HepG2 (cell line): ENCODE measurements around the gene NUP93. TPM values are rescaled to one million over a fixed set of nuclear protein-coding genes. Genes with fewer than 3 reads are reported as not detected.

Experiments
- ATAC-seq: fragments of 200-7000 bp; cut with Tn5 transposase; 3 replicates; pipeline ENCODE4 v1.9.1; 2020; ENCODE audit warnings: mild to moderate bottlenecking, moderate library complexity
- BruUV-seq: library from RNA; stranded (reverse); fragments of 400-500 nt; replicated peaks from 2 replicates; lab custom pipeline; 2021; lab: Mats Ljungman, UMichigan
- CTCF ChIA-PET: fragments of 300-600 bp; formaldehyde crosslinking; extraction: SDS; loops from one replicate; lab custom pipeline; 2021; ENCODE audit warnings: low total read pairs, inconsistent platforms, low intra/inter-chr PET ratio; lab: Yijun Ruan, JAX
- POLR2A ChIA-PET: fragments of 350-600 bp; sonication (Branson Sonifier 250); formaldehyde crosslinking; loops from one replicate; lab custom pipeline; 2020; ENCODE audit warnings: antibody characterized with exemption, inconsistent platforms; lab: Yijun Ruan, JAX
- DNase-seq: peaks from one replicate; pipeline ENCODE4 v3.0.0-alpha.2; 2015; ENCODE audit warnings: low spot score
- FAIRE-seq: peaks from 3 replicates; lab custom pipeline; 2011; peaks lifted over from hg19 to GRCh38; lab: Jason Lieb, UNC
- H2AFZ ChIP-seq: one replicate; pipeline ENCODE4 v1.6.1; 2011; ENCODE audit warnings: low read length, inconsistent platforms
- H3K27ac ChIP-seq: fragments of 300-600 bp; 3 replicates; pipeline ENCODE4 v1.8.0; 2011; ENCODE audit warnings: mixed run types, mild to moderate bottlenecking, mixed read lengths, low read length, inconsistent platforms; ENCODE audit not compliant: insufficient read depth; ENCODE audit errors: extremely low read length
- H3K27me3 ChIP-seq, 2 experiments: fragments of 200-600 bp in 1 of 2; 2 replicates in 1 of 2; 3 replicates in 1 of 2; pipeline versions ENCODE4 v1.6.0 to v1.8.0; 2011; ENCODE audit warnings: low read length in 2 of 2, mild to moderate bottlenecking in 2 of 2, moderate library complexity in 2 of 2, inconsistent platforms in 1 of 2; ENCODE audit not compliant: insufficient read depth in 2 of 2, control insufficient read depth in 1 of 2
- H3K36me3 ChIP-seq, 2 experiments: fragments of 200-600 bp in 1 of 2; replicated peaks in 1 of 2; 2 replicates in 1 of 2; 3 replicates in 1 of 2; pipeline versions ENCODE4 v1.5.1 to v1.8.0; 2011; ENCODE audit warnings: low read length in 2 of 2, inconsistent platforms in 1 of 2; ENCODE audit not compliant: insufficient read depth in 2 of 2, control insufficient read depth in 1 of 2
- H3K4me1 ChIP-seq: 2 replicates; pipeline ENCODE4 v1.5.1; 2012; ENCODE audit warnings: low read length, inconsistent platforms; ENCODE audit not compliant: insufficient read depth
- H3K4me2 ChIP-seq: 2 replicates; pipeline ENCODE4 v1.6.0; 2011; ENCODE audit warnings: low read depth, low read length, inconsistent platforms
- H3K4me3 ChIP-seq, 3 experiments: fragments of 200-600 bp in 1 of 3; sonication (generic), shearing (Covaris generic) in 1 of 3; replicated peaks in 1 of 3; 2 replicates each; pipeline ENCODE4 v1.5.1; 2011 to 2016; ENCODE audit warnings: low read length in 3 of 3, inconsistent platforms in 2 of 3, low read depth in 2 of 3, mild to moderate bottlenecking in 2 of 3, control low read depth in 1 of 3, mixed read lengths in 1 of 3; ENCODE audit not compliant: insufficient read depth in 1 of 3
- H3K79me2 ChIP-seq: one replicate; pipeline ENCODE4 v1.6.1; 2011; ENCODE audit warnings: low read length, inconsistent platforms; ENCODE audit not compliant: insufficient read depth
- H3K9ac ChIP-seq: 2 replicates; pipeline ENCODE4 v1.6.0; 2011; ENCODE audit warnings: mild to moderate bottlenecking, low read depth, low read length, inconsistent platforms; ENCODE audit not compliant: insufficient read depth
- H3K9me3 ChIP-seq: 2 replicates; pipeline ENCODE4 v1.5.1; 2012; ENCODE audit warnings: mild to moderate bottlenecking, low read length
- H4K20me1 ChIP-seq: 2 replicates; pipeline ENCODE4 v1.6.0; 2011; ENCODE audit warnings: inconsistent platforms, mild to moderate bottlenecking, low read length, moderate library complexity; ENCODE audit not compliant: insufficient read depth
- CAMTA2 ChIP-seq: sonication (generic); formaldehyde crosslinking; IDR thresholded peaks from 2 replicates; pipeline ENCODE4 v1.4.0; 2020; ENCODE audit warnings: mild to moderate bottlenecking, missing genetic modification reagents, borderline replicate concordance
- FOXM1 ChIP-seq: sonication (generic); formaldehyde crosslinking; IDR thresholded peaks from 2 replicates; pipeline ENCODE4 v1.5.0; 2020; ENCODE audit warnings: missing genetic modification reagents
- HIVEP1 ChIP-seq: sonication (generic); formaldehyde crosslinking; IDR thresholded peaks from 2 replicates; pipeline ENCODE4 v1.4.0; 2020; ENCODE audit warnings: mild to moderate bottlenecking, missing genetic modification reagents
- HNF1B ChIP-seq: sonication (generic); formaldehyde crosslinking; IDR thresholded peaks from 2 replicates; pipeline ENCODE4 v1.5.1; 2020; ENCODE audit warnings: mild to moderate bottlenecking, moderate library complexity, missing genetic modification reagents
- KDM1A ChIP-seq: IDR thresholded peaks from 2 replicates; pipeline ENCODE4 v1.6.1; 2016; ENCODE audit warnings: missing compliant biosample characterization
- KDM5A ChIP-seq: fragments of 200-600 bp; sonication (generic); IDR thresholded peaks from 2 replicates; pipeline ENCODE4 v1.7.0; 2018; ENCODE audit warnings: antibody characterized with exemption, mild to moderate bottlenecking, low read length, borderline replicate concordance
- NFRKB ChIP-seq: fragments of 450-650 bp; IDR thresholded peaks from 2 replicates; pipeline ENCODE4 v1.6.1; 2017
- NFYC ChIP-seq: IDR thresholded peaks from 2 replicates; pipeline ENCODE4 v1.6.1; 2016; ENCODE audit warnings: missing genetic modification reagents, missing compliant biosample characterization
- POGK ChIP-seq: sonication (generic); formaldehyde crosslinking; conservative IDR thresholded peaks from 2 replicates; pipeline ENCODE4 v1.8.0; 2022; ENCODE audit warnings: mild to moderate bottlenecking, moderate library complexity, missing genetic modification reagents
- SP140L ChIP-seq: sonication (generic); formaldehyde crosslinking; IDR thresholded peaks from 2 replicates; pipeline ENCODE4 v1.4.0; 2020; ENCODE audit warnings: missing genetic modification reagents, borderline replicate concordance
- ZNF546 ChIP-seq: sonication (generic); formaldehyde crosslinking; conservative IDR thresholded peaks from 2 replicates; pipeline ENCODE4 v1.8.1; 2023; ENCODE audit warnings: mild to moderate bottlenecking, missing genetic modification reagents
- ZNF788 ChIP-seq: sonication (generic); formaldehyde crosslinking; IDR thresholded peaks from 2 replicates; pipeline ENCODE4 v1.5.0; 2020; ENCODE audit warnings: mild to moderate bottlenecking, missing genetic modification reagents, borderline replicate concordance
- in situ Hi-C: cut with HindIII; loops from 2 replicates; pipeline ENCODE4 v1.10.0; 2017; ENCODE audit warnings: low pct_unique_long_range_greater_than_20kb; ENCODE audit not compliant: extremely low pct_ligation_motif_present
- intact Hi-C: fragments of 100-400 bp; cut with micrococcal nuclease; formaldehyde crosslinking; loops from one replicate; pipeline ENCODE4 v1.10.0; 2022; ENCODE audit not compliant: unreplicated experiment
- polyA plus RNA-seq, 8 experiments: library from polyadenylated mRNA; depleted of rRNA in 3 of 8; stranded (reverse) in 7 of 8; unstranded in 1 of 8; fragments of >200 nt; fragmentation: Illumina TruSeq in 4 of 8; extraction: Trizol in 4 of 8; gene quantifications; 2 replicates each; pipeline versions ENCODE4 v1.2.1 to v1.2.3, GENCODE V29; 2011 to 2016; ENCODE audit warnings: low read depth in 4 of 8, missing spikeins in 1 of 8, mixed read lengths in 1 of 8; ENCODE audit not compliant: insufficient read depth in 1 of 8
- total RNA-seq, 5 experiments: library from RNA; depleted of rRNA; stranded (reverse); fragments of >200 nt; fragmentation: Illumina TruSeq; extraction: Trizol; gene quantifications; 2 replicates each; pipeline ENCODE4 v1.2.3, GENCODE V29; 2016; ENCODE audit warnings: low read depth in 1 of 5
- TF ChIP-seq, protein P1 (sequence below): IDR thresholded peaks from 2 replicates; pipeline ENCODE4 v1.6.1; 2016; ENCODE audit warnings: low read depth, missing genetic modification reagents, missing compliant biosample characterization
- TF ChIP-seq, protein P2 (sequence below): sonication (generic); formaldehyde crosslinking; IDR thresholded peaks from 2 replicates; pipeline ENCODE4 v1.5.0; 2020; ENCODE audit warnings: missing genetic modification reagents
- TF ChIP-seq, protein P3 (sequence below): sonication (generic); formaldehyde crosslinking; IDR thresholded peaks from 2 replicates; pipeline ENCODE4 v1.4.0; 2020; ENCODE audit warnings: mild to moderate bottlenecking, missing genetic modification reagents

The NUP93 gene
- total and polyA plus RNA-seq, 2 of the 13 experiments (the other 11 are each of a cell fraction or from before 2014, with no cell fraction given) = 58.5 to 140 TPM

GRCh38 chr16:56753410-56753809, 23.5 kb downstream of the NUP93 start:
- intact Hi-C loops = no loop called here
- no peak overlapping the region for H3K27ac ChIP-seq
- BruUV-seq = no TSS peak

More at GRCh38 chr16:56753410-56753809, 23.5 kb downstream of the NUP93 start:
- ChIA-PET POLR2A (no interaction called here), CTCF (no interaction called here)
- no peaks in the 10 kb centered on the region for H4K20me1 ChIP-seq
- in situ Hi-C loops = no loop called here
- DNase-seq (no peak), ATAC-seq (no peak), FAIRE-seq (no peak)
- no peaks in the 10 kb centered on the region for H3K4me1 ChIP-seq
- H3K27me3 ChIP-seq = no peaks in the 10 kb centered on the region
- peaks cover 13% of the 10 kb centered on the region for H3K9me3 ChIP-seq
- no peak for TF ChIP-seq HIVEP1 (CRISPR knock-in tag)
- no peak for TF ChIP-seq CAMTA2 (CRISPR knock-in tag)
- TF ChIP-seq FOXM1 (CRISPR knock-in tag) = no peak
- TF ChIP-seq, protein P1, sequence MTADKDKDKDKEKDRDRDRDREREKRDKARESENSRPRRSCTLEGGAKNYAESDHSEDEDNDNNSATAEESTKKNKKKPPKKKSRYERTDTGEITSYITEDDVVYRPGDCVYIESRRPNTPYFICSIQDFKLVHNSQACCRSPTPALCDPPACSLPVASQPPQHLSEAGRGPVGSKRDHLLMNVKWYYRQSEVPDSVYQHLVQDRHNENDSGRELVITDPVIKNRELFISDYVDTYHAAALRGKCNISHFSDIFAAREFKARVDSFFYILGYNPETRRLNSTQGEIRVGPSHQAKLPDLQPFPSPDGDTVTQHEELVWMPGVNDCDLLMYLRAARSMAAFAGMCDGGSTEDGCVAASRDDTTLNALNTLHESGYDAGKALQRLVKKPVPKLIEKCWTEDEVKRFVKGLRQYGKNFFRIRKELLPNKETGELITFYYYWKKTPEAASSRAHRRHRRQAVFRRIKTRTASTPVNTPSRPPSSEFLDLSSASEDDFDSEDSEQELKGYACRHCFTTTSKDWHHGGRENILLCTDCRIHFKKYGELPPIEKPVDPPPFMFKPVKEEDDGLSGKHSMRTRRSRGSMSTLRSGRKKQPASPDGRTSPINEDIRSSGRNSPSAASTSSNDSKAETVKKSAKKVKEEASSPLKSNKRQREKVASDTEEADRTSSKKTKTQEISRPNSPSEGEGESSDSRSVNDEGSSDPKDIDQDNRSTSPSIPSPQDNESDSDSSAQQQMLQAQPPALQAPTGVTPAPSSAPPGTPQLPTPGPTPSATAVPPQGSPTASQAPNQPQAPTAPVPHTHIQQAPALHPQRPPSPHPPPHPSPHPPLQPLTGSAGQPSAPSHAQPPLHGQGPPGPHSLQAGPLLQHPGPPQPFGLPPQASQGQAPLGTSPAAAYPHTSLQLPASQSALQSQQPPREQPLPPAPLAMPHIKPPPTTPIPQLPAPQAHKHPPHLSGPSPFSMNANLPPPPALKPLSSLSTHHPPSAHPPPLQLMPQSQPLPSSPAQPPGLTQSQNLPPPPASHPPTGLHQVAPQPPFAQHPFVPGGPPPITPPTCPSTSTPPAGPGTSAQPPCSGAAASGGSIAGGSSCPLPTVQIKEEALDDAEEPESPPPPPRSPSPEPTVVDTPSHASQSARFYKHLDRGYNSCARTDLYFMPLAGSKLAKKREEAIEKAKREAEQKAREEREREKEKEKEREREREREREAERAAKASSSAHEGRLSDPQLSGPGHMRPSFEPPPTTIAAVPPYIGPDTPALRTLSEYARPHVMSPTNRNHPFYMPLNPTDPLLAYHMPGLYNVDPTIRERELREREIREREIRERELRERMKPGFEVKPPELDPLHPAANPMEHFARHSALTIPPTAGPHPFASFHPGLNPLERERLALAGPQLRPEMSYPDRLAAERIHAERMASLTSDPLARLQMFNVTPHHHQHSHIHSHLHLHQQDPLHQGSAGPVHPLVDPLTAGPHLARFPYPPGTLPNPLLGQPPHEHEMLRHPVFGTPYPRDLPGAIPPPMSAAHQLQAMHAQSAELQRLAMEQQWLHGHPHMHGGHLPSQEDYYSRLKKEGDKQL (CRISPR knock-in tag) = no peak
- TF ChIP-seq KDM5A = no peak
- TF ChIP-seq, protein P2, sequence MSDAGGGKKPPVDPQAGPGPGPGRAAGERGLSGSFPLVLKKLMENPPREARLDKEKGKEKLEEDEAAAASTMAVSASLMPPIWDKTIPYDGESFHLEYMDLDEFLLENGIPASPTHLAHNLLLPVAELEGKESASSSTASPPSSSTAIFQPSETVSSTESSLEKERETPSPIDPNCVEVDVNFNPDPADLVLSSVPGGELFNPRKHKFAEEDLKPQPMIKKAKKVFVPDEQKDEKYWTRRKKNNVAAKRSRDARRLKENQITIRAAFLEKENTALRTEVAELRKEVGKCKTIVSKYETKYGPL = no peak
- no peak for TF ChIP-seq HNF1B (CRISPR knock-in tag)
- TF ChIP-seq ZNF546 = no peak
- TF ChIP-seq SP140L (CRISPR knock-in tag) = no peak
- TF ChIP-seq NFRKB = no peak
- TF ChIP-seq NFYC (CRISPR knock-in tag) = no peak
- TF ChIP-seq POGK (CRISPR knock-in tag) = no peak
- no peak for TF ChIP-seq KDM1A (CRISPR knock-in tag)
- no peak for TF ChIP-seq ZNF788 (CRISPR knock-in tag)
- TF ChIP-seq, protein P3, sequence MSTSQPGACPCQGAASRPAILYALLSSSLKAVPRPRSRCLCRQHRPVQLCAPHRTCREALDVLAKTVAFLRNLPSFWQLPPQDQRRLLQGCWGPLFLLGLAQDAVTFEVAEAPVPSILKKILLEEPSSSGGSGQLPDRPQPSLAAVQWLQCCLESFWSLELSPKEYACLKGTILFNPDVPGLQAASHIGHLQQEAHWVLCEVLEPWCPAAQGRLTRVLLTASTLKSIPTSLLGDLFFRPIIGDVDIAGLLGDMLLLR (CRISPR knock-in tag) = no peak
- H3K4me3 ChIP-seq = no peak overlapping the region
- no peak overlapping the region for H3K4me2 ChIP-seq
- peaks cover 3% of the 10 kb centered on the region for H3K79me2 ChIP-seq
- no peak overlapping the region for H2AFZ ChIP-seq
- H3K36me3 ChIP-seq = peaks cover 9 to 39% of the 10 kb centered on the region in 2 experiments
- H3K9ac ChIP-seq = no peak overlapping the region
